ENCODE data around the gene NBEA. TPM values are rescaled to one million over a fixed set of nuclear protein-coding genes. Genes with fewer than 3 reads are reported as not detected.

Gene NBEA
- total and polyA plus RNA-seq, 8 donors = 1.6 to 36.0 (median 7.7) TPM

- intact Hi-C loops (cut with DNase I; ENCODE audit: low total_unique reads) = no loop called here
- WGBS, 5 donors = 90 to 96% (median 94%) methylated on average over 3 of the region's 3 CpGs
- no peaks in the 10 kb centered on the region for H3K4me1 ChIP-seq
- H3K27me3 ChIP-seq = no peaks in the 10 kb centered on the region
- DNase-seq = no peak
- no peak overlapping the region for H3K4me3 ChIP-seq
- no peaks in the 10 kb centered on the region for H3K9me3 ChIP-seq
- no peak overlapping the region for H3K27ac ChIP-seq
- H3K36me3 ChIP-seq = peaks cover 0 to 6% (median 3%) of the 10 kb centered on the region in 4 donors
- TF ChIP-seq EP300 (IDR thresholded peaks at IDR 0.05) (no peak), POLR2AphosphoS5 (IDR thresholded peaks at IDR 0.05) (no peak), POLR2A (IDR thresholded peaks at IDR 0.05) (no peak)
- TF ChIP-seq, protein P1, sequence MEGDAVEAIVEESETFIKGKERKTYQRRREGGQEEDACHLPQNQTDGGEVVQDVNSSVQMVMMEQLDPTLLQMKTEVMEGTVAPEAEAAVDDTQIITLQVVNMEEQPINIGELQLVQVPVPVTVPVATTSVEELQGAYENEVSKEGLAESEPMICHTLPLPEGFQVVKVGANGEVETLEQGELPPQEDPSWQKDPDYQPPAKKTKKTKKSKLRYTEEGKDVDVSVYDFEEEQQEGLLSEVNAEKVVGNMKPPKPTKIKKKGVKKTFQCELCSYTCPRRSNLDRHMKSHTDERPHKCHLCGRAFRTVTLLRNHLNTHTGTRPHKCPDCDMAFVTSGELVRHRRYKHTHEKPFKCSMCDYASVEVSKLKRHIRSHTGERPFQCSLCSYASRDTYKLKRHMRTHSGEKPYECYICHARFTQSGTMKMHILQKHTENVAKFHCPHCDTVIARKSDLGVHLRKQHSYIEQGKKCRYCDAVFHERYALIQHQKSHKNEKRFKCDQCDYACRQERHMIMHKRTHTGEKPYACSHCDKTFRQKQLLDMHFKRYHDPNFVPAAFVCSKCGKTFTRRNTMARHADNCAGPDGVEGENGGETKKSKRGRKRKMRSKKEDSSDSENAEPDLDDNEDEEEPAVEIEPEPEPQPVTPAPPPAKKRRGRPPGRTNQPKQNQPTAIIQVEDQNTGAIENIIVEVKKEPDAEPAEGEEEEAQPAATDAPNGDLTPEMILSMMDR (IDR thresholded peaks at IDR 0.05) = no peak
Measured at GRCh38 chr13:35213911-35214310, 271.8 kb downstream of the NBEA start.

DNA sequence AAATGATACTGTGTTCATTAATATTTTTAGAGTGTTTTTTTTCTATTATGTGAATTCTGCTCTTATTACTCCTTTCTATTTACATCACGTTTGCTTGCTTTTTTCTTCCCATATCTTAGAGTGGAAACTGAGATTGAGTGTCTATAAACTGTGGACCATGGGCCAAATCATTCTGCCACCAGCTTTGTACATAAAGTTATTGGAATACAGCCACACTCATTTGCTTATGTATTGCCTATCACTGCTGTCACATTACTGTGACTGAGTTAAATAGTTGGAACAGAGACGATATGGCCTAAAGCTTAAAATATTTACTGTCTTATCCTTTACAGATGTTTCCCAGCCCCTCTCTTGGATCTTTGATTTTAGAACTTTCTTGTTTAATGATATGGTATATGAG is 274.1 kb downstream of the NBEA start:
- Histone ChIP-seq H3K9me3 (no peaks in the 10 kb centered on the region), H3K27ac (no peak overlapping the region), H3K27me3 (no peaks in the 10 kb centered on the region), H3K4me3 (no peak overlapping the region), H3K4me1 (no peaks in the 10 kb centered on the region), H3K36me3 (peaks cover 0 to 12% (median 3%) of the 10 kb centered on the region in 4 donors)
- TF ChIP-seq POLR2A (IDR thresholded peaks at IDR 0.05) (no peak), POLR2AphosphoS5 (IDR thresholded peaks at IDR 0.05) (no peak), EP300 (IDR thresholded peaks at IDR 0.05) (no peak)
- TF ChIP-seq, protein P1 (IDR thresholded peaks at IDR 0.05) = no peak
- intact Hi-C loops (cut with DNase I; ENCODE audit: low total_unique reads) = no loop called here
- DNase-seq = no peak
- WGBS, 5 donors = 18 to 43% (median 23%) methylated on average over 2 of the region's 2 CpGs

- 17 to 50% (median 29%) methylated on average over 1 of the region's 1 CpG for WGBS, 5 donors
- no peak for DNase-seq
- intact Hi-C loops (cut with DNase I; ENCODE audit: low total_unique reads) = no loop called here
- Histone ChIP-seq H3K27me3 (no peaks in the 10 kb centered on the region), H3K27ac (no peak overlapping the region), H3K36me3 (peaks cover 0 to 6% (median 0%) of the 10 kb centered on the region in 4 donors), H3K4me1 (no peaks in the 10 kb centered on the region), H3K4me3 (no peak overlapping the region), H3K9me3 (no peaks in the 10 kb centered on the region)
- TF ChIP-seq, protein P1 (IDR thresholded peaks at IDR 0.05) = no peak
- TF ChIP-seq POLR2AphosphoS5 (IDR thresholded peaks at IDR 0.05) (no peak), EP300 (IDR thresholded peaks at IDR 0.05) (no peak), POLR2A (IDR thresholded peaks at IDR 0.05) (no peak)
Measured at GRCh38 chr13:35219021-35219420, 277.0 kb downstream of the NBEA start.

- intact Hi-C loops (cut with DNase I; ENCODE audit: low total_unique reads) = no loop called here
Measured at GRCh38 chr13:35225159-35225558, 283.1 kb downstream of the NBEA start.

More at GRCh38 chr13:35225159-35225558, 283.1 kb downstream of the NBEA start:
- H3K27me3 ChIP-seq = no peaks in the 10 kb centered on the region
- no peak overlapping the region for H3K27ac ChIP-seq
- TF ChIP-seq POLR2A (IDR thresholded peaks at IDR 0.05) (no peak), EP300 (IDR thresholded peaks at IDR 0.05) (no peak), POLR2AphosphoS5 (IDR thresholded peaks at IDR 0.05) (no peak)
- TF ChIP-seq, protein P1 (IDR thresholded peaks at IDR 0.05) = no peak
- WGBS, 5 donors = 67 to 92% (median 77%) methylated on average over 1 of the region's 1 CpG
- no peak for DNase-seq
- no peaks in the 10 kb centered on the region for H3K9me3 ChIP-seq
- H3K4me3 ChIP-seq = no peak overlapping the region
- no peaks in the 10 kb centered on the region for H3K4me1 ChIP-seq
- no peaks in the 10 kb centered on the region for H3K36me3 ChIP-seq

All from stomach (tissue), 9 donors.